GM12878 (cell line): ENCODE results near the gene CDC14A. TPM values are rescaled to one million over a fixed set of nuclear protein-coding genes. Genes with fewer than 3 reads are reported as not detected.

Experiments used
- BRCA1 ChIP-seq: IDR thresholded peaks from 2 replicates; pipeline ENCODE4 v1.6.1; 2011; ENCODE audit warnings: low read depth, low read length, improper control_type of control experiment
- CREB1 ChIP-seq: IDR thresholded peaks from 2 replicates; pipeline ENCODE4 v1.6.1; 2012; ENCODE audit warnings: low read depth, mild to moderate bottlenecking, inconsistent platforms
- EGR1 ChIP-seq, 2 experiments: IDR thresholded peaks; 1 replicate in 1 of 2; 2 replicates in 1 of 2; pipeline ENCODE4 v1.6.1; 2011 to 2012; ENCODE audit warnings: low read depth in 2 of 2, low read length in 2 of 2, borderline replicate concordance in 1 of 2, mild to moderate bottlenecking in 1 of 2, moderate library complexity in 1 of 2
- HDAC2 ChIP-seq: fragments of 200-600 bp; sonication (generic); IDR thresholded peaks from 2 replicates; pipeline ENCODE4 v1.6.1; 2017
- KDM1A ChIP-seq: fragments of 200-600 bp; sonication (generic); IDR thresholded peaks from 2 replicates; pipeline ENCODE4 v1.6.1; 2016; ENCODE audit warnings: borderline replicate concordance
- MEF2A ChIP-seq: IDR thresholded peaks from 2 replicates; pipeline ENCODE4 v1.6.1; 2011; ENCODE audit warnings: low read depth, mild to moderate bottlenecking, low read length, moderate library complexity; ENCODE audit not compliant: insufficient read depth
- POLR2A ChIP-seq: IDR thresholded peaks from 2 replicates; pipeline ENCODE4 v1.6.1; 2011; ENCODE audit warnings: low read depth, mild to moderate bottlenecking, low read length
- POLR2AphosphoS5 ChIP-seq: IDR thresholded peaks from 2 replicates; pipeline ENCODE4 v1.6.1; 2011; ENCODE audit warnings: mild to moderate bottlenecking, low read length, inconsistent platforms
- POU2F2 ChIP-seq: IDR thresholded peaks from 3 replicates; pipeline ENCODE4 v1.6.1; 2011; ENCODE audit warnings: low read depth, mild to moderate bottlenecking, low read length, borderline replicate concordance
- RB1 ChIP-seq: fragments of 450-650 bp; formaldehyde crosslinking; IDR thresholded peaks from 2 replicates; pipeline ENCODE4 v1.6.1; 2017; ENCODE audit warnings: mild to moderate bottlenecking, borderline replicate concordance
- SMAD5 ChIP-seq: IDR thresholded peaks from 2 replicates; pipeline ENCODE4 v1.6.1; 2016; ENCODE audit warnings: antibody characterized with exemption, low read depth
- SRF ChIP-seq, 2 experiments: IDR thresholded peaks; 2 replicates each; pipeline ENCODE4 v1.6.1; 2011; ENCODE audit warnings: low read depth in 2 of 2, low read length in 2 of 2, mild to moderate bottlenecking in 1 of 2, moderate library complexity in 1 of 2
- ZNF384 ChIP-seq: IDR thresholded peaks from 2 replicates; pipeline ENCODE4 v1.6.1; 2012; ENCODE audit warnings: low read depth, mild to moderate bottlenecking, low read length, improper control_type of control experiment, borderline replicate concordance
- ZNF622 ChIP-seq: fragments of 450-650 bp; IDR thresholded peaks from 2 replicates; pipeline ENCODE4 v1.6.1; 2017; ENCODE audit warnings: mild to moderate bottlenecking, inconsistent platforms
- polyA plus RNA-seq, 11 experiments: library from polyadenylated mRNA; depleted of rRNA in 4 of 11; unstranded in 6 of 11; stranded (reverse) in 5 of 11; fragments of >200 nt; fragmentation: Nextera tagmentation in 4 of 11; fragmentation: Illumina TruSeq in 1 of 11; extraction: Ambion mirVana in 4 of 11; extraction: Trizol in 1 of 11; gene quantifications; 1 replicate in 1 of 11; 2 replicates in 10 of 11; pipeline versions ENCODE4 v1.2.1 to v1.2.3, GENCODE V29; 2011 to 2016; ENCODE audit warnings: inconsistent platforms in 2 of 11, missing spikeins in 2 of 11, low read depth in 1 of 11
- total RNA-seq, 4 experiments: library from RNA; depleted of rRNA in 3 of 4; stranded (reverse); fragments of >200 nt in 3 of 4; fragmentation: Illumina TruSeq in 1 of 4; extraction: Trizol in 1 of 4; gene quantifications; 2 replicates each; pipeline versions ENCODE4 v1.2.1 to v1.2.3, GENCODE V29; 2013 to 2021
- TF ChIP-seq, protein P1 (sequence below): fragments of 450-650 bp; IDR thresholded peaks from 2 replicates; pipeline ENCODE4 v1.6.1; 2017; ENCODE audit warnings: antibody characterized with exemption, mild to moderate bottlenecking, moderate library complexity
- TF ChIP-seq, protein P2 (sequence below): fragments of 150-350 bp; IDR thresholded peaks from 2 replicates; pipeline ENCODE4 v1.6.1; 2014; ENCODE audit warnings: mild to moderate bottlenecking, low read depth, low read length
- TF ChIP-seq, protein P3 (sequence below): IDR thresholded peaks from 2 replicates; pipeline ENCODE4 v1.6.1; 2011; ENCODE audit warnings: low read depth, low read length, improper control_type of control experiment, borderline replicate concordance
- TF ChIP-seq, protein P4 (sequence below): IDR thresholded peaks from 2 replicates; pipeline ENCODE4 v1.6.1; 2012; ENCODE audit warnings: low read length, inconsistent platforms
- TF ChIP-seq, protein P5 (sequence below): IDR thresholded peaks from 2 replicates; pipeline ENCODE4 v1.6.1; 2011; ENCODE audit warnings: mild to moderate bottlenecking, low read depth, low read length, moderate library complexity; ENCODE audit not compliant: insufficient replicate concordance
- TF ChIP-seq, protein P6 (sequence below): fragments of 450-650 bp; IDR thresholded peaks from 2 replicates; pipeline ENCODE4 v1.6.1; 2018; ENCODE audit warnings: borderline replicate concordance, mild to moderate bottlenecking; ENCODE audit not compliant: partially characterized antibody

Gene CDC14A
- total and polyA plus RNA-seq, 10 of the 15 experiments (the other 5 are each of a cell fraction or from before 2014, with no cell fraction given): 1.5 to 7.1 (median 5.5) TPM

DNA sequence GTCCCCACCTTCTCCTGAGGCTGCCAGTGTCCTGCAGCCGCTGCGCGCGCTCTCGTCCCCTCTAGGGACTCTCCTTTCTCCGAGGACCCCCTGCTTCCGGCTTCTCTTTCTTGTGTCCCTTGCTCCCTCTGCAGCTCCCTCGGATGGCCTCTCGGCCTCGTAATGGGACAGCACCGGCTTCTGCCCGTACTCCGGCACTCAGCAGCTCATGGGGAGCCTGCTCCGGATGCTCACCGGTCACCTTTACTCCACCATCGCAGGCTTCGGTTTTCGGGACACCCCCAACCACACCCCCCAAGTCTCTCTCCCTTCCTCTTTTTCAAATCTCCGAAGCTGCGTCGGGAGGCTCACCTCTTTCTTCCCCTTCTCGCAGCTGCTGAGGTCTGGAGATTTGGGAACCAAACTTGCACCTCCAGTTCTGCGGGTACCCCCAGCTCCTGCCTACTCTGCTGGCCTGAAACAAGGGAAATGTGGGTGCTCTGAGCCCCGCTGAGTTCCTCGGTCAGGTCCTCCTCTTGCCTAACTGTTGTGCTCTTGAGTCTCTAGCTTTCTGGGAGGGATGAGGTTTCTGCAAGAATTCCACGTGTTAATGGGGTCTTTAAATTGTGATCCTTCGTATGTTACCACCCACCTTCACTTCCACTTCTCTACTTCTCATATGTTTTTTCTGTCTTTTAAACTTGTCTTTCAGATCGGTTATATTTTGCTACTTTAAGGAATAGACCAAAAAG, 930 bp downstream of the CDC14A start (continued):
- TF ChIP-seq, protein P1, sequence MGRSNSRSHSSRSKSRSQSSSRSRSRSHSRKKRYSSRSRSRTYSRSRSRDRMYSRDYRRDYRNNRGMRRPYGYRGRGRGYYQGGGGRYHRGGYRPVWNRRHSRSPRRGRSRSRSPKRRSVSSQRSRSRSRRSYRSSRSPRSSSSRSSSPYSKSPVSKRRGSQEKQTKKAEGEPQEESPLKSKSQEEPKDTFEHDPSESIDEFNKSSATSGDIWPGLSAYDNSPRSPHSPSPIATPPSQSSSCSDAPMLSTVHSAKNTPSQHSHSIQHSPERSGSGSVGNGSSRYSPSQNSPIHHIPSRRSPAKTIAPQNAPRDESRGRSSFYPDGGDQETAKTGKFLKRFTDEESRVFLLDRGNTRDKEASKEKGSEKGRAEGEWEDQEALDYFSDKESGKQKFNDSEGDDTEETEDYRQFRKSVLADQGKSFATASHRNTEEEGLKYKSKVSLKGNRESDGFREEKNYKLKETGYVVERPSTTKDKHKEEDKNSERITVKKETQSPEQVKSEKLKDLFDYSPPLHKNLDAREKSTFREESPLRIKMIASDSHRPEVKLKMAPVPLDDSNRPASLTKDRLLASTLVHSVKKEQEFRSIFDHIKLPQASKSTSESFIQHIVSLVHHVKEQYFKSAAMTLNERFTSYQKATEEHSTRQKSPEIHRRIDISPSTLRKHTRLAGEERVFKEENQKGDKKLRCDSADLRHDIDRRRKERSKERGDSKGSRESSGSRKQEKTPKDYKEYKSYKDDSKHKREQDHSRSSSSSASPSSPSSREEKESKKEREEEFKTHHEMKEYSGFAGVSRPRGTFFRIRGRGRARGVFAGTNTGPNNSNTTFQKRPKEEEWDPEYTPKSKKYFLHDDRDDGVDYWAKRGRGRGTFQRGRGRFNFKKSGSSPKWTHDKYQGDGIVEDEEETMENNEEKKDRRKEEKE: no peak
- no peak for TF ChIP-seq SRF (IDR thresholded peaks at IDR 0.05; ENCODE audit: low read depth in 2 of 2, low read length in 2 of 2)
- TF ChIP-seq, protein P2, sequence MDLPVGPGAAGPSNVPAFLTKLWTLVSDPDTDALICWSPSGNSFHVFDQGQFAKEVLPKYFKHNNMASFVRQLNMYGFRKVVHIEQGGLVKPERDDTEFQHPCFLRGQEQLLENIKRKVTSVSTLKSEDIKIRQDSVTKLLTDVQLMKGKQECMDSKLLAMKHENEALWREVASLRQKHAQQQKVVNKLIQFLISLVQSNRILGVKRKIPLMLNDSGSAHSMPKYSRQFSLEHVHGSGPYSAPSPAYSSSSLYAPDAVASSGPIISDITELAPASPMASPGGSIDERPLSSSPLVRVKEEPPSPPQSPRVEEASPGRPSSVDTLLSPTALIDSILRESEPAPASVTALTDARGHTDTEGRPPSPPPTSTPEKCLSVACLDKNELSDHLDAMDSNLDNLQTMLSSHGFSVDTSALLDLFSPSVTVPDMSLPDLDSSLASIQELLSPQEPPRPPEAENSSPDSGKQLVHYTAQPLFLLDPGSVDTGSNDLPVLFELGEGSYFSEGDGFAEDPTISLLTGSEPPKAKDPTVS: no peak
- TF ChIP-seq EGR1 (IDR thresholded peaks at IDR 0.05; ENCODE audit: borderline replicate concordance in 1 of 2, low read depth in 2 of 2, low read length in 2 of 2): no peak
- TF ChIP-seq, protein P3, sequence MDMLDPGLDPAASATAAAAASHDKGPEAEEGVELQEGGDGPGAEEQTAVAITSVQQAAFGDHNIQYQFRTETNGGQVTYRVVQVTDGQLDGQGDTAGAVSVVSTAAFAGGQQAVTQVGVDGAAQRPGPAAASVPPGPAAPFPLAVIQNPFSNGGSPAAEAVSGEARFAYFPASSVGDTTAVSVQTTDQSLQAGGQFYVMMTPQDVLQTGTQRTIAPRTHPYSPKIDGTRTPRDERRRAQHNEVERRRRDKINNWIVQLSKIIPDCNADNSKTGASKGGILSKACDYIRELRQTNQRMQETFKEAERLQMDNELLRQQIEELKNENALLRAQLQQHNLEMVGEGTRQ: no peak
- TF ChIP-seq MEF2A: no peak
- TF ChIP-seq, protein P4, sequence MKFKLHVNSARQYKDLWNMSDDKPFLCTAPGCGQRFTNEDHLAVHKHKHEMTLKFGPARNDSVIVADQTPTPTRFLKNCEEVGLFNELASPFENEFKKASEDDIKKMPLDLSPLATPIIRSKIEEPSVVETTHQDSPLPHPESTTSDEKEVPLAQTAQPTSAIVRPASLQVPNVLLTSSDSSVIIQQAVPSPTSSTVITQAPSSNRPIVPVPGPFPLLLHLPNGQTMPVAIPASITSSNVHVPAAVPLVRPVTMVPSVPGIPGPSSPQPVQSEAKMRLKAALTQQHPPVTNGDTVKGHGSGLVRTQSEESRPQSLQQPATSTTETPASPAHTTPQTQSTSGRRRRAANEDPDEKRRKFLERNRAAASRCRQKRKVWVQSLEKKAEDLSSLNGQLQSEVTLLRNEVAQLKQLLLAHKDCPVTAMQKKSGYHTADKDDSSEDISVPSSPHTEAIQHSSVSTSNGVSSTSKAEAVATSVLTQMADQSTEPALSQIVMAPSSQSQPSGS: no peak
- TF ChIP-seq SMAD5: no peak
- TF ChIP-seq HDAC2: no peak
- peak; percentile 35; the same call in 1 of the 2 replicates for TF ChIP-seq POLR2A
- no peak; the same call in 1 of the 2 replicates for TF ChIP-seq RB1
- TF ChIP-seq KDM1A: no peak
- TF ChIP-seq ZNF384: no peak
- TF ChIP-seq POU2F2: no peak
- no peak for TF ChIP-seq CREB1
- no peak for TF ChIP-seq ZNF622
- TF ChIP-seq, protein P5, sequence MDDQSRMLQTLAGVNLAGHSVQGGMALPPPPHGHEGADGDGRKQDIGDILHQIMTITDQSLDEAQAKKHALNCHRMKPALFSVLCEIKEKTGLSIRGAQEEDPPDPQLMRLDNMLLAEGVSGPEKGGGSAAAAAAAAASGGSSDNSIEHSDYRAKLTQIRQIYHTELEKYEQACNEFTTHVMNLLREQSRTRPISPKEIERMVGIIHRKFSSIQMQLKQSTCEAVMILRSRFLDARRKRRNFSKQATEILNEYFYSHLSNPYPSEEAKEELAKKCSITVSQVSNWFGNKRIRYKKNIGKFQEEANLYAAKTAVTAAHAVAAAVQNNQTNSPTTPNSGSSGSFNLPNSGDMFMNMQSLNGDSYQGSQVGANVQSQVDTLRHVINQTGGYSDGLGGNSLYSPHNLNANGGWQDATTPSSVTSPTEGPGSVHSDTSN: no peak
- TF ChIP-seq POLR2AphosphoS5: no peak; the same call in 1 of the 2 replicates
- TF ChIP-seq, protein P6, sequence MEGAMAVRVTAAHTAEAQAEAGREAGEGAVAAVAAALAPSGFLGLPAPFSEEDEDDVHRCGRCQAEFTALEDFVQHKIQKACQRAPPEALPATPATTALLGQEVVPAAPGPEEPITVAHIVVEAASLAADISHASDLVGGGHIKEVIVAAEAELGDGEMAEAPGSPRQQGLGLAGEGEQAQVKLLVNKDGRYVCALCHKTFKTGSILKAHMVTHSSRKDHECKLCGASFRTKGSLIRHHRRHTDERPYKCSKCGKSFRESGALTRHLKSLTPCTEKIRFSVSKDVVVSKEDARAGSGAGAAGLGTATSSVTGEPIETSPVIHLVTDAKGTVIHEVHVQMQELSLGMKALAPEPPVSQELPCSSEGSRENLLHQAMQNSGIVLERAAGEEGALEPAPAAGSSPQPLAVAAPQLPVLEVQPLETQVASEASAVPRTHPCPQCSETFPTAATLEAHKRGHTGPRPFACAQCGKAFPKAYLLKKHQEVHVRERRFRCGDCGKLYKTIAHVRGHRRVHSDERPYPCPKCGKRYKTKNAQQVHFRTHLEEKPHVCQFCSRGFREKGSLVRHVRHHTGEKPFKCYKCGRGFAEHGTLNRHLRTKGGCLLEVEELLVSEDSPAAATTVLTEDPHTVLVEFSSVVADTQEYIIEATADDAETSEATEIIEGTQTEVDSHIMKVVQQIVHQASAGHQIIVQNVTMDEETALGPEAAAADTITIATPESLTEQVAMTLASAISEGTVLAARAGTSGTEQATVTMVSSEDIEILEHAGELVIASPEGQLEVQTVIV: peak; percentile 58
- TF ChIP-seq BRCA1: no peak
